HCT116 (cell line): ENCODE measurements around the gene SPSB1. TPM values are rescaled to one million over a fixed set of nuclear protein-coding genes. Genes with fewer than 3 reads are reported as not detected.

ENCODE experiments used
- ATAC-seq: fragments of 200-7000 bp; cut with Tn5 transposase; 2 replicates; pipeline ENCODE4 v1.9.1; 2020; ENCODE audit warnings: mild to moderate bottlenecking, moderate library complexity
- BruUV-seq: library from RNA; stranded (reverse); fragments of 400-500 nt; replicated peaks from 2 replicates; lab custom pipeline; 2021; lab: Mats Ljungman, UMichigan
- CTCF ChIA-PET: fragments of 300-600 bp; sonication (Branson Sonifier 250); formaldehyde crosslinking; loops from one replicate; lab custom pipeline; 2021; ENCODE audit warnings: antibody characterized with exemption; lab: Charles Lee
- POLR2A ChIA-PET: fragments of 300-600, 350-600 bp; sonication (Branson Sonifier 250); formaldehyde crosslinking; loops from one replicate; lab custom pipeline; 2021; ENCODE audit warnings: antibody characterized with exemption; lab: Charles Lee
- RAD21 ChIA-PET, 2 experiments: fragments of 300-600 bp; sonication (Branson Sonifier 250); formaldehyde crosslinking; loops; one replicate each; lab custom pipeline; 2023; ENCODE audit warnings: low total read pairs in 2 of 2; ENCODE audit not compliant: uncharacterized antibody in 2 of 2, unreplicated experiment in 2 of 2, low non-redundant PET in 1 of 2; lab: Charles Lee
- DNase-seq: peaks from one replicate; pipeline ENCODE4 v3.0.0-alpha.2; 2010; ENCODE audit warnings: low read depth, low spot score
- H2AFZ ChIP-seq: fragments of 200-600 bp; shearing (Covaris generic), sonication (generic); 2 replicates; pipeline ENCODE4 v1.6.1; 2017; ENCODE audit warnings: low read depth, mixed run types, mixed read lengths, antibody characterized with exemption, low read length; ENCODE audit not compliant: poor library complexity, severe bottlenecking
- H3K27ac ChIP-seq: 2 replicates; pipeline ENCODE4 v1.5.1; 2012; ENCODE audit warnings: low read depth, low read length
- H3K27me3 ChIP-seq: fragments of 200-600 bp; sonication (generic); 2 replicates; pipeline ENCODE4 v1.6.1; 2016; ENCODE audit warnings: mixed run types, low read length, mixed read lengths; ENCODE audit not compliant: insufficient read depth
- H3K36me3 ChIP-seq, 2 experiments: fragments of 200-500 bp in 1 of 2; fragments of 200-600 bp in 1 of 2; sonication (Bioruptor generic) in 1 of 2; sonication (generic) in 1 of 2; 2 replicates each; pipeline versions ENCODE4 v1.5.1 to v1.6.1; 2014 to 2016; ENCODE audit warnings: low read length in 2 of 2, inconsistent platforms in 1 of 2, mixed read lengths in 1 of 2, mixed run types in 1 of 2; ENCODE audit not compliant: insufficient read depth in 2 of 2, control insufficient read depth in 1 of 2
- H3K4me1 ChIP-seq, 2 experiments: fragments of 200-600 bp in 1 of 2; sonication (generic) in 1 of 2; 2 replicates each; pipeline versions ENCODE4 v1.5.1 to v1.6.1; 2012 to 2017; ENCODE audit warnings: low read length in 2 of 2, inconsistent platforms in 1 of 2, mild to moderate bottlenecking in 1 of 2, mixed read lengths in 1 of 2, mixed run types in 1 of 2, moderate library complexity in 1 of 2; ENCODE audit not compliant: insufficient read depth in 2 of 2, control insufficient read depth in 1 of 2
- H3K4me2 ChIP-seq: fragments of 200-600 bp; sonication (generic); 2 replicates; pipeline ENCODE4 v1.6.1; 2017; ENCODE audit warnings: mixed run types, low read length, mixed read lengths
- H3K4me3 ChIP-seq, 2 experiments: fragments of 200-600 bp in 1 of 2; sonication (generic) in 1 of 2; replicated peaks in 1 of 2; 2 replicates each; pipeline ENCODE4 v1.5.1; 2011 to 2016; ENCODE audit warnings: low read length in 2 of 2, control low read depth in 1 of 2, low read depth in 1 of 2, mild to moderate bottlenecking in 1 of 2, mixed read lengths in 1 of 2, mixed run types in 1 of 2
- H3K79me2 ChIP-seq: fragments of 200-600 bp; sonication (generic); 2 replicates; pipeline ENCODE4 v1.6.1; 2017; ENCODE audit warnings: mild to moderate bottlenecking, mixed run types, low read length, moderate library complexity, mixed read lengths; ENCODE audit not compliant: insufficient read depth
- H3K9ac ChIP-seq: fragments of 200-600 bp; sonication (generic); 2 replicates; pipeline ENCODE4 v1.6.1; 2016; ENCODE audit warnings: low read length, mixed read lengths
- H3K9me2 ChIP-seq: fragments of 200-600 bp; sonication (generic), shearing (Covaris generic); 2 replicates; pipeline ENCODE4 v1.6.1; 2017; ENCODE audit warnings: mixed run types, mild to moderate bottlenecking, moderate library complexity; ENCODE audit not compliant: insufficient read depth
- H3K9me3 ChIP-seq, 2 experiments: fragments of 200-500 bp in 1 of 2; fragments of 200-600 bp in 1 of 2; sonication (Bioruptor generic) in 1 of 2; sonication (generic) in 1 of 2; 2 replicates each; pipeline ENCODE4 v1.6.1; 2014 to 2017; ENCODE audit warnings: low read length in 2 of 2, mixed read lengths in 2 of 2, inconsistent platforms in 1 of 2, low read depth in 1 of 2, mild to moderate bottlenecking in 1 of 2, mixed run types in 1 of 2, moderate library complexity in 1 of 2; ENCODE audit not compliant: control insufficient read depth in 1 of 2, insufficient read depth in 1 of 2
- H4K20me1 ChIP-seq: fragments of 200-600 bp; sonication (generic), shearing (Covaris generic); 2 replicates; pipeline ENCODE4 v1.6.1; 2017; ENCODE audit warnings: mixed run types, mild to moderate bottlenecking, moderate library complexity; ENCODE audit not compliant: insufficient read depth
- CBX3 ChIP-seq: IDR thresholded peaks from 2 replicates; pipeline ENCODE4 v1.6.1; 2012; ENCODE audit warnings: low read depth
- ELF1 ChIP-seq: IDR thresholded peaks from 2 replicates; pipeline ENCODE4 v1.6.1; 2012; ENCODE audit warnings: low read depth, borderline replicate concordance
- EZH2 ChIP-seq: fragments of 200-600 bp; sonication (generic); IDR thresholded peaks from 2 replicates; pipeline ENCODE4 v1.6.1; 2017; ENCODE audit warnings: antibody characterized with exemption, mixed run types
- JUND ChIP-seq: IDR thresholded peaks from 2 replicates; pipeline ENCODE4 v1.6.1; 2012
- MAX ChIP-seq: IDR thresholded peaks from 2 replicates; pipeline ENCODE4 v1.6.1; 2012
- POLR2A ChIP-seq: IDR thresholded peaks from 2 replicates; pipeline ENCODE4 v1.7.0; 2011; ENCODE audit warnings: borderline replicate concordance; ENCODE audit not compliant: insufficient read depth, insufficient read length; ENCODE audit errors: extremely low read depth
- POLR2AphosphoS5 ChIP-seq: IDR thresholded peaks from 2 replicates; pipeline ENCODE4 v1.6.1; 2011; ENCODE audit warnings: mild to moderate bottlenecking, low read depth, low read length, moderate library complexity
- RAD21 ChIP-seq: IDR thresholded peaks from 2 replicates; pipeline ENCODE4 v1.6.1; 2012; ENCODE audit warnings: low read depth, mild to moderate bottlenecking
- SRF ChIP-seq: IDR thresholded peaks from 2 replicates; pipeline ENCODE4 v1.6.1; 2012; ENCODE audit warnings: low read depth
- TCF7L2 ChIP-seq: IDR thresholded peaks from 2 replicates; pipeline ENCODE4 v1.7.0; 2011; ENCODE audit warnings: borderline replicate concordance, inconsistent platforms; ENCODE audit not compliant: insufficient read depth, insufficient read length; ENCODE audit errors: extremely low read depth
- YY1 ChIP-seq: IDR thresholded peaks from 2 replicates; pipeline ENCODE4 v1.6.1; 2011; ENCODE audit warnings: low read length, low read depth, moderate library complexity, mild to moderate bottlenecking; ENCODE audit not compliant: insufficient replicate concordance; ENCODE audit errors: extremely low read depth
- intact Hi-C: fragments of 100-400 bp; cut with micrococcal nuclease; formaldehyde crosslinking; loops from 2 replicates; pipeline ENCODE4 v1.10.0; 2022
- total RNA-seq: library from RNA; stranded (reverse); gene quantifications from one replicate; pipeline ENCODE4 v1.2.1, GENCODE V29; 2021; ENCODE audit not compliant: unreplicated experiment
- TF ChIP-seq, protein P1 (sequence below), 3 experiments: fragments of 200-600 bp in 1 of 3; sonication (generic) in 1 of 3; IDR thresholded peaks in 2 of 3; conservative IDR thresholded peaks in 1 of 3; 2 replicates each; pipeline ENCODE4 v1.5.1; 2012 to 2017; ENCODE audit warnings: low read depth in 2 of 3, low read length in 2 of 3, antibody characterized with exemption in 1 of 3, borderline replicate concordance in 1 of 3, control low read depth in 1 of 3, mild to moderate bottlenecking in 1 of 3, mixed read lengths in 1 of 3, mixed run types in 1 of 3, moderate library complexity in 1 of 3; ENCODE audit not compliant: insufficient read depth in 1 of 3
- TF ChIP-seq, protein P2 (sequence below): IDR thresholded peaks from 2 replicates; pipeline ENCODE4 v1.6.1; 2011; ENCODE audit warnings: mild to moderate bottlenecking, low read length, moderate library complexity; ENCODE audit not compliant: insufficient replicate concordance; ENCODE audit errors: extremely low read depth

SPSB1 gene
- total RNA-seq, 1 experiment from 2014 or later, result 10.8 TPM

- TF ChIP-seq, protein P1, sequence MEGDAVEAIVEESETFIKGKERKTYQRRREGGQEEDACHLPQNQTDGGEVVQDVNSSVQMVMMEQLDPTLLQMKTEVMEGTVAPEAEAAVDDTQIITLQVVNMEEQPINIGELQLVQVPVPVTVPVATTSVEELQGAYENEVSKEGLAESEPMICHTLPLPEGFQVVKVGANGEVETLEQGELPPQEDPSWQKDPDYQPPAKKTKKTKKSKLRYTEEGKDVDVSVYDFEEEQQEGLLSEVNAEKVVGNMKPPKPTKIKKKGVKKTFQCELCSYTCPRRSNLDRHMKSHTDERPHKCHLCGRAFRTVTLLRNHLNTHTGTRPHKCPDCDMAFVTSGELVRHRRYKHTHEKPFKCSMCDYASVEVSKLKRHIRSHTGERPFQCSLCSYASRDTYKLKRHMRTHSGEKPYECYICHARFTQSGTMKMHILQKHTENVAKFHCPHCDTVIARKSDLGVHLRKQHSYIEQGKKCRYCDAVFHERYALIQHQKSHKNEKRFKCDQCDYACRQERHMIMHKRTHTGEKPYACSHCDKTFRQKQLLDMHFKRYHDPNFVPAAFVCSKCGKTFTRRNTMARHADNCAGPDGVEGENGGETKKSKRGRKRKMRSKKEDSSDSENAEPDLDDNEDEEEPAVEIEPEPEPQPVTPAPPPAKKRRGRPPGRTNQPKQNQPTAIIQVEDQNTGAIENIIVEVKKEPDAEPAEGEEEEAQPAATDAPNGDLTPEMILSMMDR (IDR thresholded peaks at IDR 0.05 in 2 of 3, conservative IDR thresholded peaks at IDR 0.05 in 1 of 3; ENCODE audit: borderline replicate concordance in 1 of 3, insufficient read depth in 1 of 3, low read depth in 2 of 3, low read length in 2 of 3), result no peak
- TF ChIP-seq EZH2 (no peak), SRF (no peak), ELF1 (no peak), YY1 (no peak), CBX3 (no peak), POLR2AphosphoS5 (no peak)
- POLR2A ChIA-PET, result interaction anchor here (0.6 kb wide), 1 partner anchor 132 kb away, joined by 3 read pairs; no protein-coding TSS in a partner anchor
- no peak for DNase-seq
- Histone ChIP-seq H3K36me3 (0 out of 4 replicates have a peak, but pooled peaks cover 0 to 3% of the 10 kb centered on the region in 2 experiments), H3K27me3 (no peaks in the 10 kb centered on the region), H3K79me2 (peaks cover 63% of the 10 kb centered on the region), H3K9ac (no peak overlapping the region), H3K9me3 (no peaks in the 10 kb centered on the region), H2AFZ (no peak overlapping the region), H3K9me2 (no peaks in the 10 kb centered on the region), H3K4me2 (no peak overlapping the region), H4K20me1 (no peaks in the 10 kb centered on the region), H3K27ac (no peak overlapping the region), H3K4me3 (no peak overlapping the region), H3K4me1 (peaks cover 35 to 61% of the 10 kb centered on the region in 2 experiments)
- no TSS peak for BruUV-seq
- RAD21 ChIA-PET, result no interaction called here
- intact Hi-C loops, result no loop called here
- ATAC-seq, result no peak
- CTCF ChIA-PET, result no interaction called here
These were observed 3.2 kb downstream of the SPSB1 start for GRCh38 chr1:9295884-9296283.

DNA sequence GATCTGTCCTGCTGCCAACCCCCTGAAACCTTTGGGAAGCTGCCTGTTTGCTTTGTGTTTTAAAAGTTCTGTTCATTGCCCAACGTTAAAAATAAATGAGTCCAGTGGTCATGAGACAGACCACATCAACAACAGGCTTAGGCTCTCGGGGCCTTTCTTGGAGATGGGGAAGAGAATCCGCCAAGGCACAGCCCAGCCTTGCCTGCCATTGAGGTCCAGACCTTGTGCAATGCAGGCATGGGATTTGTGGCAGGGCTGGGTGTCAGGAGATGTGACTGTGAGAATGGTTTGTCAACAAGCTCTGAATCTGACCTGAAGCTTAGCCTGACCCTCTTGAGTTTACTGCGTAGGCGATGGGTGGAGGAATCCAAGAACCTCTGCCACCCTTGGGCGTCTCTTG is 4.2 kb downstream of the SPSB1 start:
- Histone ChIP-seq H3K27ac (no peak overlapping the region), H3K4me1 (peaks cover 41 to 68% of the 10 kb centered on the region in 2 experiments), H3K27me3 (no peaks in the 10 kb centered on the region), H3K36me3 (0 out of 4 replicates have a peak, but pooled peaks cover 0 to 3% of the 10 kb centered on the region in 2 experiments), H4K20me1 (no peaks in the 10 kb centered on the region), H3K4me2 (no peak overlapping the region), H3K9me3 (no peaks in the 10 kb centered on the region), H3K9ac (no peak overlapping the region), H3K9me2 (no peaks in the 10 kb centered on the region), H3K4me3 (no peak overlapping the region), H2AFZ (no peak overlapping the region), H3K79me2 (peaks cover 72% of the 10 kb centered on the region)
- CTCF ChIA-PET, result no interaction called here
- ATAC-seq (no peak), DNase-seq (no peak)
- BruUV-seq, result no TSS peak
- POLR2A ChIA-PET, result no interaction called here
- intact Hi-C loops, result no loop called here
- RAD21 ChIA-PET, result no interaction called here
- TF ChIP-seq POLR2A, result no peak
- TF ChIP-seq MAX, result no peak
- TF ChIP-seq, protein P1 (IDR thresholded peaks at IDR 0.05 in 2 of 3, conservative IDR thresholded peaks at IDR 0.05 in 1 of 3; ENCODE audit: borderline replicate concordance in 1 of 3, insufficient read depth in 1 of 3, low read depth in 2 of 3, low read length in 2 of 3), result no peak
- TF ChIP-seq, protein P2, sequence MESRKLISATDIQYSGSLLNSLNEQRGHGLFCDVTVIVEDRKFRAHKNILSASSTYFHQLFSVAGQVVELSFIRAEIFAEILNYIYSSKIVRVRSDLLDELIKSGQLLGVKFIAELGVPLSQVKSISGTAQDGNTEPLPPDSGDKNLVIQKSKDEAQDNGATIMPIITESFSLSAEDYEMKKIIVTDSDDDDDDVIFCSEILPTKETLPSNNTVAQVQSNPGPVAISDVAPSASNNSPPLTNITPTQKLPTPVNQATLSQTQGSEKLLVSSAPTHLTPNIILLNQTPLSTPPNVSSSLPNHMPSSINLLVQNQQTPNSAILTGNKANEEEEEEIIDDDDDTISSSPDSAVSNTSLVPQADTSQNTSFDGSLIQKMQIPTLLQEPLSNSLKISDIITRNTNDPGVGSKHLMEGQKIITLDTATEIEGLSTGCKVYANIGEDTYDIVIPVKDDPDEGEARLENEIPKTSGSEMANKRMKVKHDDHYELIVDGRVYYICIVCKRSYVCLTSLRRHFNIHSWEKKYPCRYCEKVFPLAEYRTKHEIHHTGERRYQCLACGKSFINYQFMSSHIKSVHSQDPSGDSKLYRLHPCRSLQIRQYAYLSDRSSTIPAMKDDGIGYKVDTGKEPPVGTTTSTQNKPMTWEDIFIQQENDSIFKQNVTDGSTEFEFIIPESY, result no peak
- TF ChIP-seq YY1, result no peak
- no peak for TF ChIP-seq JUND
- no peak for TF ChIP-seq POLR2AphosphoS5
- no peak for TF ChIP-seq RAD21
- TF ChIP-seq TCF7L2, result no peak
